ENCODE data around the gene NEGR1.

NEGR1 gene

DNA sequence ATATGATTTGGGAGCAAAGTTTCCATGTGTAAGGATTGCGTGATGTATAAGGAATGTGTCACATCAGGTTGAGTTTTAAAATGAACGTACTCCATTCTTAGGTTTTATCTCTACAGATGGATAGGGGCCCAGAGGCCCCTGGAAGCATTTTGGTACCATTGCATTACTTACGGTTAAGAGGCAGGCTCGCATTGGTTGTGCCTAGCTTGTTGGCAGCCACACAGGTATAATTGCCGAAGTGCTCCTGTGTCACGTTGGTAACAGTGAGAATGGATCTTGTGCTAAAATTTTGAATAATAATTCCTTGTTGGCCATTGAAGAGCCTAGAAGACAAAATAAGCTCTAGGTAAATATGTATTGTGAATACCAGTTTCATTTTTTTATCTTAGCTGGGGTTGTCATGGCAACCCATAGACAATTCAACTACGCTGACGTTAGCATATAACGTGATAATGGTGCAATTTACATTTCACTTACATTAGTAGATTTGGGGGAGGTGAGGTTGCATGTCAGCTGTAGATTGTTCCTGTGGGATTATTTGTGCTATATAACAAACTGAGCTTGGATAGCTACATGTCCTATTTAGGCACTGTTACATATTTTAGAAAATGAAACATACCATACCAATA is 689.6 kb downstream of the NEGR1 start:
- DNase-seq (ENCODE audit: low spot score): no peak
- TF ChIP-seq, protein P1, sequence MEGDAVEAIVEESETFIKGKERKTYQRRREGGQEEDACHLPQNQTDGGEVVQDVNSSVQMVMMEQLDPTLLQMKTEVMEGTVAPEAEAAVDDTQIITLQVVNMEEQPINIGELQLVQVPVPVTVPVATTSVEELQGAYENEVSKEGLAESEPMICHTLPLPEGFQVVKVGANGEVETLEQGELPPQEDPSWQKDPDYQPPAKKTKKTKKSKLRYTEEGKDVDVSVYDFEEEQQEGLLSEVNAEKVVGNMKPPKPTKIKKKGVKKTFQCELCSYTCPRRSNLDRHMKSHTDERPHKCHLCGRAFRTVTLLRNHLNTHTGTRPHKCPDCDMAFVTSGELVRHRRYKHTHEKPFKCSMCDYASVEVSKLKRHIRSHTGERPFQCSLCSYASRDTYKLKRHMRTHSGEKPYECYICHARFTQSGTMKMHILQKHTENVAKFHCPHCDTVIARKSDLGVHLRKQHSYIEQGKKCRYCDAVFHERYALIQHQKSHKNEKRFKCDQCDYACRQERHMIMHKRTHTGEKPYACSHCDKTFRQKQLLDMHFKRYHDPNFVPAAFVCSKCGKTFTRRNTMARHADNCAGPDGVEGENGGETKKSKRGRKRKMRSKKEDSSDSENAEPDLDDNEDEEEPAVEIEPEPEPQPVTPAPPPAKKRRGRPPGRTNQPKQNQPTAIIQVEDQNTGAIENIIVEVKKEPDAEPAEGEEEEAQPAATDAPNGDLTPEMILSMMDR (IDR thresholded peaks at IDR 0.05; ENCODE audit: extremely low read depth, insufficient read depth, missing control alignments): no peak
- in situ Hi-C loops (cut with MboI; ENCODE audit: low pct_unique_long_range_greater_than_20kb, low sequenced_read_pairs, unreplicated experiment): no loop called here

DNA sequence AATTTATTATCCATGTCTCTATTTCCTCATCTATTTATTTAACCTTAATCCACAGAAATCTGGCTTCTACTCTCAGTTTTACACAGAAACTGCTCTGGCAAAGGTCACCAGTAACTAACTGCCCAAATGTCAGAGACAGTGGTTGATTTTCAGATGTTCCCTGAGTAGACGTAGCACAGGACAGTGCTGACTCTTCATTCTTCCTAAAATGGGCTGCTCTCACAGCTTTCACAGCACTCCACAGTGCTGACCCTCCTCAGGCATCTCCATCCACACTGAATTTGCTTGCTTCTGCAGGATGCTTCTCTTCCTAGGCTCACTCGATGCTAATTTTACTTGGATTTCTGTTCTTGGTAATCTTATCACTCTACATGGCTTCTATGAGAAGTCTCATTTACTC is 693.3 kb downstream of the NEGR1 start:
- TF ChIP-seq, protein P1 (IDR thresholded peaks at IDR 0.05; ENCODE audit: extremely low read depth, insufficient read depth, missing control alignments): no peak
- DNase-seq (ENCODE audit: low spot score): no peak
- in situ Hi-C loops (cut with MboI; ENCODE audit: low pct_unique_long_range_greater_than_20kb, low sequenced_read_pairs, unreplicated experiment): no loop called here

DNA sequence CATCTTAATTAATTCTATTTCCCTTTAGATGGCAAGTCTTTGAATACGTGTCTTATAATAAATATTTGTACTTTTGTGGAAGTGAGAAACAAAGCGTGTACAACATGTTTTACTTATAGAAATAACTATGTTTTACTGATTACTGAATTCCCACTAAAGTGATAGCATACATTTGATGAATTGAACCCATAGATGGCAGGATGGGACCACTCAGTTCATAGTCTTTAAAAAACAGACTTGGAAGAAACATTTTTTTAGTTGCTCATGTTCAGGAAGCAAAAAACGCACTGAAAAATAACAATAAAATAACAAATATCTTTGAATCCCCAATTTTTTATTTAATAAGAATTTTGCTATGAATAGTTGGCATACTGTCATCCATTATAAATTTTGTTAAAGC is 694.4 kb downstream of the NEGR1 start:
- TF ChIP-seq, protein P1 (IDR thresholded peaks at IDR 0.05; ENCODE audit: extremely low read depth, insufficient read depth, missing control alignments): peak; percentile 9
- in situ Hi-C loops (cut with MboI; ENCODE audit: low pct_unique_long_range_greater_than_20kb, low sequenced_read_pairs, unreplicated experiment): no loop called here
- DNase-seq (ENCODE audit: low spot score): no peak

DNA sequence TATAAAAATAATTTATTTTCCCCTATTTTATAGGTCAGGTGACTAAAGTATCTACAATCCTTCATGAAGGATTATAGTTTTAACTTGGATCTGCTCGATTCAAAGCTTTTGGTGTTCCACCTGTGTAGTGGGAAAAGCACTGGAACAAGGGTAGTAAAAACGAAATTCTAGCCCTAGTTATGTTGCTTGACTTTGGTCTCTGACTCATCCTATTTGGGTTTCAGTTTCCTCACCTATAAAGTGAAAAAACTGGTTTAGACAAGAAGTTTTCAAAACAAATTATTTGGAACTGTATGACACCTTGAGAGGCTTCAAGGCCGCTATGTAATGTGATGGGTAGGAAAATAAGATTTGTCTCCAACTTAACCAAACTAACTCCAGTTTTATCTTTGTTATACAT is 696.3 kb downstream of the NEGR1 start:
- TF ChIP-seq, protein P1 (IDR thresholded peaks at IDR 0.05; ENCODE audit: extremely low read depth, insufficient read depth, missing control alignments): no peak
- in situ Hi-C loops (cut with MboI; ENCODE audit: low pct_unique_long_range_greater_than_20kb, low sequenced_read_pairs, unreplicated experiment): no loop called here
- no peak for DNase-seq (ENCODE audit: low spot score)

DNA sequence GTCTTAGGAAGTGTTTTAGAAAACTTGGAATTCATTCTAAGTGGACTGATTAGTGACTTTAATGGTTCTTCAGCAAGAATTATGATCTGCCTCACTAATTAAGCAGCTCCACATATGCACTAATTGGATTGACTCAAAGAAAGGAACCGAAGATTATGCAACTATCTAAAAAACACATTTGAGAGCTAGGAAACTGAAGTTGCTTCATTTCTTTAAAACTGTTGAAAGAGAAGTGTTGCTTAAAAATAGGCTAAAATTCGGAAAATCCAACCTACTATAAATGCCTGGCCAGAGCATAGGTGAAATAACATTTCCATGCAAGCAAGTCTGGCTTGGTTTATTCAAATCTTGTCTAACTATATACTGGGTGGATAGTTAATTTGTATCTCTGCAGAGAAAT is 698.6 kb downstream of the NEGR1 start:
- TF ChIP-seq, protein P1 (IDR thresholded peaks at IDR 0.05; ENCODE audit: extremely low read depth, insufficient read depth, missing control alignments): no peak
- in situ Hi-C loops (cut with MboI; ENCODE audit: low pct_unique_long_range_greater_than_20kb, low sequenced_read_pairs, unreplicated experiment): no loop called here
- DNase-seq (ENCODE audit: low spot score): no peak

DNA sequence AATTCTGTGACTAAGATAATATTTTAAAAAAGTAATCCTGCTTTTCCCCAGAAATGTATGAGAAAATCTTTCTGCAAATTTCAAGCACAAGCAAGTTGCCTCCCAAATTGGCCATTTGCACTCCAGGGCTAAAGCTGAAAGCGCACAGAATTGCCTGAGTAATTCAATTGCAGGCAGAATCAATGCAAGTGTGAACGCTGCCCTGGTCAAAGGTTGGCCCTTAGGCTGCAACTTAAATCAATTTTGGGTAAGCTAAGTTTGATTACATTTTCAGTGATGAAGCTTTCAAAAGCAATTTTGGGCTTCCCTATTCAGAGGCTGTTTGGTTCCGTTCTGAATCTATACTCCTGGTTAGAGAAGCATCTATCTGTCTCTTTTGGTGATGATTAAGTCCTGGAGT is 699.7 kb downstream of the NEGR1 start:
- DNase-seq (ENCODE audit: low spot score): no peak
- TF ChIP-seq, protein P1 (IDR thresholded peaks at IDR 0.05; ENCODE audit: extremely low read depth, insufficient read depth, missing control alignments): no peak
- in situ Hi-C loops (cut with MboI; ENCODE audit: low pct_unique_long_range_greater_than_20kb, low sequenced_read_pairs, unreplicated experiment): no loop called here

Data from GM13977 (cell line).